Measurements from ENCODE around the gene YEATS4.
"Not testable (repeated sequence)": the region's sequence is repeated elsewhere in the genome, so short reads cannot be mapped to it uniquely, and the experiment has no call there.

YEATS4 gene

DNA sequence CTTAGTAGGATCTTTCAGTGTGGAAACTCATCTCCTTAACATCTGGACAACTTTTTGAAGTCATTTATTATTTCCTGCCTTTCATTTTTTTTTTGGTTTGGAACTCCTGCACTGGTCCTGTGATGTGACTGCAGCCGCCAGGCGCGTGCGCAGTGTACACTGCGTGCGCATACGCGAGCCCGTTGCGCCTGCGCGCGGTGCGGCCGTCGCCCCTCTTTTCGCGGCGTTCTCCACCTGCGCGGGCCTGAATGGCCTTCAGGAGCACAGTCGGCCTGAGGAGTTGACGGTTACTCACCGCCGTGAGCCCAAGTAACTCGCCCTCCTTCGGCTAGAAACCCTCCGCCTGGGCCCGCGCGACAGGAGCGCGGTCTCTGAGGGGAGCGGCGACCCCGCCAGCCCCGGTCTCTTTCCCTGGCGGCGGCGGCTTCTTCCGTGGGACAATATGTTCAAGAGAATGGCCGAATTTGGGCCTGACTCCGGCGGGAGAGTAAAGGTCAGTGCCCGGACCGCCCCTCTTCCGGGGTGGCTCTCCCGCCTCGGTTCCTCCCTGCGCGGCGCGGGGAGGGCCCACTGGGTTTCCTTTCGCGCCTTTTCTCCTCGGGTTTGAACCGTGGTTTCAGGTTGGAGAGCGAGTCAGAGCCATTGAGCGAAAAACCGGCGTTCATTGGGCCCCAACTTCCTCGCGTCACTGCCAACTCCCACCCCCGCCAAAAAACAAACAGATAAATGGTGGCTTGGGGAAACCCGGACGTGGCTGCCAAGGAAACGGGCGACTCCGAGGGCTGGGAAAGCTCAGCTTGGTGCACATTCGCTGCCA is at the start of gene YEATS4:
YEATS4 (plus strand) TSS at position 213 of the 817 bp plus-strand sequence; CDS start at position 443, 230 bp downstream.
- Histone ChIP-seq H3K4me1 (ENCODE audit: control insufficient read depth in 2 of 2, insufficient read depth in 2 of 2, low read length in 2 of 2) (peaks cover 10% of the 10 kb centered on the region in 2 donors), H3K27ac (ENCODE audit: low read depth in 2 of 2, low read length in 2 of 2) (peak within 1 kb of the TSS; percentile 95 to 97), H3K4me3 (ENCODE audit: low read length in 2 of 2) (peak within 1 kb of the TSS; percentile 75 to 90), H3K27me3 (ENCODE audit: control insufficient read depth in 2 of 2, insufficient read depth in 2 of 2, low read length in 2 of 2) (no peaks in the 10 kb centered on the region), H3K9ac (ENCODE audit: low read depth in 1 of 2, low read length in 2 of 2) (peak within 1 kb of the TSS; percentile 87 to 95), H3K9me3 (ENCODE audit: control insufficient read depth in 2 of 2, low read length in 2 of 2) (no peaks in the 10 kb centered on the region), H3K36me3 (ENCODE audit: control insufficient read depth in 2 of 2, insufficient read depth in 2 of 2, low read length in 2 of 2) (peaks cover 0 to 5% of the 10 kb centered on the region in 2 donors)

DNA sequence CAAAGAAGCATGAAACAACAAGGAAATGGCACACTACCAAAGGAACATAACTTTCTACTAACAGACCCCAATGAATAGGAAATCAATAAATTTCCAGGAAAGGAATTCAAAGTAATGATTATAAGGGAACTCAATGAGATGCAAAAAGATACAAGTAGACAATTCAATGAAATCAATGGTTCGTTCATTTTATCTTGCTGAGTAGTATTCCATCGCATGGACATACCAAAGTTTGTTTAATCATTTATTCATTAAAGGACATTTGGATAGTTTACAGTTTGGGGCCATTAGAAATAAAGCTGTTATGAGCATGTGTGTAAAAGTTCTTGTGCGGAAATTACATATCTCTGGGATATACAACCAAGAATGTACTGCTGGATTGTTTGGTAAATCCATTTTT is 46.3 kb upstream of the YEATS4 start:
- H3K9me3 ChIP-seq (ENCODE audit: control insufficient read depth in 2 of 2, low read length in 2 of 2): no peaks in the 10 kb centered on the region
- no peak overlapping the region for H3K4me3 ChIP-seq (ENCODE audit: low read length in 2 of 2)
- H3K9ac ChIP-seq (ENCODE audit: low read depth in 1 of 2, low read length in 2 of 2): no peak overlapping the region
- no peak overlapping the region for H3K27ac ChIP-seq (ENCODE audit: low read depth in 2 of 2, low read length in 2 of 2)
- H3K36me3 ChIP-seq (ENCODE audit: control insufficient read depth in 2 of 2, insufficient read depth in 2 of 2, low read length in 2 of 2): no peaks in the 10 kb centered on the region
- no peaks in the 10 kb centered on the region for H3K27me3 ChIP-seq (ENCODE audit: control insufficient read depth in 2 of 2, insufficient read depth in 2 of 2, low read length in 2 of 2)
- no peaks in the 10 kb centered on the region for H3K4me1 ChIP-seq (ENCODE audit: control insufficient read depth in 2 of 2, insufficient read depth in 2 of 2, low read length in 2 of 2)

DNA sequence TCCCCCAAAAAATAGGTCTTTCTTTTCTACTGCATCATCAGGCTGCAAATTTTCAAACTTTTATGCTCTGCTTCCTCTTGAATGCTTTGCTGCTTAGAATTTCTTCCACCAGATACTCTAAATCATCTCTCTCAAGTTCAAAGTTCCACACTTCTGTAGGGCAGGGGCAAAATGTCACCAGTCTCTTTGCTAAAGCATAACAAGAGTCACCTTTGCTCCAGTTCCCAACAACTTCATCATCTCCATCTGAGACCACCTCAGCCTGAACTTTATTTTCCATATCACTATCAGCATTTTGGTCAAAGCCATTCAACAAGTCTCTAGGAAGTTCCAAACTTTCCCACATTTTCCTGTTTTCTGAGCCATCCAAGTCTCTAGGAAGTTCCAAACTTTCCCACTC is 42.8 kb upstream of the YEATS4 start:
- H3K4me1 ChIP-seq (ENCODE audit: control insufficient read depth in 2 of 2, insufficient read depth in 2 of 2, low read length in 2 of 2); H3K9me3 ChIP-seq (ENCODE audit: control insufficient read depth in 2 of 2, low read length in 2 of 2); H3K9ac ChIP-seq (ENCODE audit: low read depth in 1 of 2, low read length in 2 of 2); H3K36me3 ChIP-seq (ENCODE audit: control insufficient read depth in 2 of 2, insufficient read depth in 2 of 2, low read length in 2 of 2); H3K27me3 ChIP-seq (ENCODE audit: control insufficient read depth in 2 of 2, insufficient read depth in 2 of 2, low read length in 2 of 2); H3K4me3 ChIP-seq (ENCODE audit: low read length in 2 of 2); H3K27ac ChIP-seq (ENCODE audit: low read depth in 2 of 2, low read length in 2 of 2): not testable (repeated sequence)

DNA sequence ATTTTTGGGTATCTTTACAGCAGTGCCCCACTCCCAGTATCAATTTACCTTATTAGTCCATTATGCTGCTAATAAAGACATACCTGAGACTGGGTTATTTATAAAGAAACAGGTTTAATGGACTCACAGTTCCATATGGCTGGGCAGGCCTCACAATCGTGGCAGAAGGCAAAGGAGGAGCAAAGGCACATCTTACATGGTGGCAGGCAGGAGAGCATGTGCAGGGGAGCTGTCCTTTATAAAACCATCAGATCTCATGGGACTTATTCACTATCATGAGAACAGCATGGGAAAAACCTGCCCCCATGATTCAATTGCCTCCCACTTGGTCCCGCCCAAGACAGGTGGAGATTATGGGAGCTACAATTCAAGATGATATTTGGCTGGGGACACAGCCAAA is 42.3 kb upstream of the YEATS4 start:
- H3K36me3 ChIP-seq (ENCODE audit: control insufficient read depth in 2 of 2, insufficient read depth in 2 of 2, low read length in 2 of 2); H3K9ac ChIP-seq (ENCODE audit: low read depth in 1 of 2, low read length in 2 of 2); H3K27ac ChIP-seq (ENCODE audit: low read depth in 2 of 2, low read length in 2 of 2); H3K9me3 ChIP-seq (ENCODE audit: control insufficient read depth in 2 of 2, low read length in 2 of 2); H3K4me1 ChIP-seq (ENCODE audit: control insufficient read depth in 2 of 2, insufficient read depth in 2 of 2, low read length in 2 of 2); H3K27me3 ChIP-seq (ENCODE audit: control insufficient read depth in 2 of 2, insufficient read depth in 2 of 2, low read length in 2 of 2); H3K4me3 ChIP-seq (ENCODE audit: low read length in 2 of 2): not testable (repeated sequence)

DNA sequence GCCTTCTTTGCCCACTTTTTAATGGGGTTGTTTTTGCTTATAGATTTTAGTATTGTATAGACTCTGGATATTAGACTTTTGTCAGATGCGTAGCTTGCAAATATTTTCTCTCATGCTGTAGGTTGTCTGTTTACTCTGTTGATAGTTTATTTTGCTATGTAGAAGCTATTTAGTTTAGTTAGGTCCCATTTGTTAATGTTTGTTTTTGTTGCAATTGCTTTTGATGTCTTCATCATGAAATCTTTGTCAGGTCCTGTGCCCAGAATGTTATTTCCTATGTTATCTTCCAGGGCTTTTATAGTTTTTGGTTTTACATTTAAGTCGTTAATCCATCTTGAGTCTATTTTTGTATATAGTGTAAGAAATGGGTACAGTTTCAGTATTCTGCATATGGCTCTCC is 41.3 kb upstream of the YEATS4 start:
- no peaks in the 10 kb centered on the region for H3K36me3 ChIP-seq (ENCODE audit: control insufficient read depth in 2 of 2, insufficient read depth in 2 of 2, low read length in 2 of 2)
- H3K4me3 ChIP-seq (ENCODE audit: low read length in 2 of 2): no peak overlapping the region
- H3K9me3 ChIP-seq (ENCODE audit: control insufficient read depth in 2 of 2, low read length in 2 of 2): no peaks in the 10 kb centered on the region
- no peak overlapping the region for H3K9ac ChIP-seq (ENCODE audit: low read depth in 1 of 2, low read length in 2 of 2)
- H3K4me1 ChIP-seq (ENCODE audit: control insufficient read depth in 2 of 2, insufficient read depth in 2 of 2, low read length in 2 of 2): no peaks in the 10 kb centered on the region
- H3K27me3 ChIP-seq (ENCODE audit: control insufficient read depth in 2 of 2, insufficient read depth in 2 of 2, low read length in 2 of 2): no peaks in the 10 kb centered on the region
- no peak overlapping the region for H3K27ac ChIP-seq (ENCODE audit: low read depth in 2 of 2, low read length in 2 of 2)

DNA sequence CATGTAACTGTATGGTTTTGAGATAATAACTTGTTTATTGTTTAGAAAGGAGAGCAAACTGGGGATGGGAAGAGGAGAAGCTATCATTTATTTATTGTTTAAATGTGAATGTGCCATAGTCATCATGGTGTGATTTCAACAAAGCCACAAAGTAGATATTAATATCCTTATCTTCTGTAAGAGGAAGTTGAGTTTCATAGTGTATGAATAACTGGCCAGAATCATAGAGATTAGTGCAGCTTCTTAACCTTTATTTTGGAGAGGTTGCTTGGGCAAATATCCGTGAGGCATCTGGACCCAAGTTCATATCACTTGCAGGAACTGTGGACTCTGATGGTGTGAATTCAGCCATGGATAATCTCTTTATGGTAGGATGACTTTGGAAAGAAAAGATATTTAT is 38.2 kb upstream of the YEATS4 start:
- Histone ChIP-seq H3K27me3 (ENCODE audit: control insufficient read depth in 2 of 2, insufficient read depth in 2 of 2, low read length in 2 of 2) (no peaks in the 10 kb centered on the region), H3K4me1 (ENCODE audit: control insufficient read depth in 2 of 2, insufficient read depth in 2 of 2, low read length in 2 of 2) (no peaks in the 10 kb centered on the region), H3K9me3 (ENCODE audit: control insufficient read depth in 2 of 2, low read length in 2 of 2) (no peaks in the 10 kb centered on the region), H3K36me3 (ENCODE audit: control insufficient read depth in 2 of 2, insufficient read depth in 2 of 2, low read length in 2 of 2) (no peaks in the 10 kb centered on the region), H3K27ac (ENCODE audit: low read depth in 2 of 2, low read length in 2 of 2) (no peak overlapping the region), H3K9ac (ENCODE audit: low read depth in 1 of 2, low read length in 2 of 2) (no peak overlapping the region), H3K4me3 (ENCODE audit: low read length in 2 of 2) (no peak overlapping the region)

DNA sequence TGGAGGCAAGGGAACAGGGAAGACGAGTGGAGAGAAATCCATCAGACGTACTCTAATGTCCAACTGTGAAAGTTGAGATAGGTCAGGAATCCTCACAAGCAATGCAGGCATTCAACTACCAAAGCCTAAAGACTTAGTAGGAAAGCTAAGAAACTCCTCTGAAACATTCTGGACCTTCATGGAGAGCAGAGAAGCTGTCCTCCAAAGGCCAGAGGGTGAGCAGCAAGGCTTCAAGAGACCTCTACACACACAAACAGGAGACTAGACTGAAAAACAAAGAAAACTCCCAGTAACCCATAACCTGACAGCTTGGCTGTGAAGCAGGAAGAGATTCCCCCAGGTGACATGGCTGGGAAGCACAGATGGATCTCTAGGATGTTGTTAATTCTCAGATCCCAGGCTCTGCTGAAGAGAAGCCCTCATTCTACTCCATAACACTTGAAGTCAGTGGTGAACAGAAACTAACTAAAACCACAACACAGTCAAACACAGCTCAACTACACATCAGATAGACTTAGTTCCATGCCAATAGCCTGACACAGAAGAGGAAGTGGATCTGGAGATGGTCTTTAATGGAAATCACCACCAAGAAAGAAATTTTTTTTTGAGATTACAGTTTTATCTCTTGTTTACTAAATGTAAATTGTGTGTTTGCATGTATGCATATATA is 34.6 kb upstream of the YEATS4 start:
- Histone ChIP-seq H3K27me3 (ENCODE audit: control insufficient read depth in 2 of 2, insufficient read depth in 2 of 2, low read length in 2 of 2) (no peaks in the 10 kb centered on the region), H3K4me3 (ENCODE audit: low read length in 2 of 2) (no peak overlapping the region)

DNA sequence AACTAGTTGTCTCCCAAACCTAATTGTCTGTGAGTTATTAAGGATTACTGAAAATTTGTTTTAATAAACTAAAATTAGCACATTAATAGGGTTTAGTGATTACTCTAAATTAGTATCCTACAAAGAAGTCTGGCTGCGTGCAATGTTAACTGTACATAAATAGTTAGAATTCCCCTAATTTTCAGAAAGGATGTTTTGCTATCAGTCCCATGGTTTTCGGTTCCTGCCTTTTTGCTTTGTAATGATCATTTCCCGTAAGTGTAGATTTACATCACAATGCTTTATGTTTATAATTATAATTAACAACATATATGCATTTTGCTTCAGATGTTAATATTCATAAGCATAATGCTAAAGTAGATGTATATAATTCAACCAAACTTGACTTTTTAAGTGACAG is 31.1 kb upstream of the YEATS4 start:
- no peak overlapping the region for H3K27ac ChIP-seq (ENCODE audit: low read depth in 2 of 2, low read length in 2 of 2)
- no peak overlapping the region for H3K4me3 ChIP-seq (ENCODE audit: low read length in 2 of 2)
- no peaks in the 10 kb centered on the region for H3K9me3 ChIP-seq (ENCODE audit: control insufficient read depth in 2 of 2, low read length in 2 of 2)
- peaks cover 15 to 21% of the 10 kb centered on the region in 2 donors for H3K4me1 ChIP-seq (ENCODE audit: control insufficient read depth in 2 of 2, insufficient read depth in 2 of 2, low read length in 2 of 2)
- H3K36me3 ChIP-seq (ENCODE audit: control insufficient read depth in 2 of 2, insufficient read depth in 2 of 2, low read length in 2 of 2): no peaks in the 10 kb centered on the region
- no peaks in the 10 kb centered on the region for H3K27me3 ChIP-seq (ENCODE audit: control insufficient read depth in 2 of 2, insufficient read depth in 2 of 2, low read length in 2 of 2)
- no peak overlapping the region for H3K9ac ChIP-seq (ENCODE audit: low read depth in 1 of 2, low read length in 2 of 2)

More for the DNA sequence above, 34.6 kb upstream of the YEATS4 start:
- peaks cover 3 to 5% of the 10 kb centered on the region in 2 donors for H3K4me1 ChIP-seq (ENCODE audit: control insufficient read depth in 2 of 2, insufficient read depth in 2 of 2, low read length in 2 of 2)
- no peak overlapping the region for H3K9ac ChIP-seq (ENCODE audit: low read depth in 1 of 2, low read length in 2 of 2)
- no peak overlapping the region for H3K27ac ChIP-seq (ENCODE audit: low read depth in 2 of 2, low read length in 2 of 2)
- no peaks in the 10 kb centered on the region for H3K36me3 ChIP-seq (ENCODE audit: control insufficient read depth in 2 of 2, insufficient read depth in 2 of 2, low read length in 2 of 2)
- H3K9me3 ChIP-seq (ENCODE audit: control insufficient read depth in 2 of 2, low read length in 2 of 2): no peaks in the 10 kb centered on the region

DNA sequence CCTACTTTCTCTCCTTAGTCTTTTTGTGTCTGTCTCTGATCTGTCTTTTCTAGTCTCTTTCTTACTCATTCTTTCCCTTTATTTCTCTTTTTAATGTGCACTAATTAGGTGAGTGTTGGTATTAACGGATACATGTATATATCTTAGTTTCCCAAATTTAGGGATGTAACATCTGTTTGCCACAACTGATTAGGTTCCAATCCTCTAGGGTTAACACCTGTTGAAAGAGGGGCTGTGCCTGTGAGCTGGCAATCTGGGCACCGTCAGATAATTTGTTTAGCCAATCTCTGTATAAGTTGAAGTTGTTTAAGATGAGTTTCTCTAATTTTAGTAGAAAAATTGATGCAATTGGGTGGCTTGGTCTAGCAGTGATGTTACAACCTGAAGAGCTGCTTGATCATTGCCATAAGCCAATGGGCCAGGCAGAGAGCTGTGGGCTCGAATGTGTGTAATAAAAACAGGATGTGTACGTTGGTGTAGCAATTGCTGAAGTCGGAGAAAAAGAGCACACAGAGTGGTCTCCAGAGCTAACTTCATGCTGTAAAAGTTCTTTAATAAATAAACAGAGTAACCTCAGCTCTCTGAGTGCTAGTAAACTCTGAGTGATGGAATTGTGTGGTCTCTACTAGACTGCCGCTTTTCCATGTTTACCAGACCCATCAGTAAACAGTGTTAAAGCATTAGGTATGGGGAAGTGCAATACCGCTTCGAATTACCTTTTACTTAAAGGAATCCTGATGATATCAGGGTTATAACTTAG is 29.7 kb upstream of the YEATS4 start:
- H3K9ac ChIP-seq (ENCODE audit: low read depth in 1 of 2, low read length in 2 of 2): peak overlapping the region; percentile 58 to 70
- H3K27me3 ChIP-seq (ENCODE audit: control insufficient read depth in 2 of 2, insufficient read depth in 2 of 2, low read length in 2 of 2): no peaks in the 10 kb centered on the region
- H3K36me3 ChIP-seq (ENCODE audit: control insufficient read depth in 2 of 2, insufficient read depth in 2 of 2, low read length in 2 of 2): no peaks in the 10 kb centered on the region
- H3K27ac ChIP-seq (ENCODE audit: low read depth in 2 of 2, low read length in 2 of 2): peak overlapping the region; percentile 77 to 81
- peak overlapping the region in 1 of 2 donors; percentile 84 for H3K4me3 ChIP-seq (ENCODE audit: low read length in 2 of 2)
- H3K9me3 ChIP-seq (ENCODE audit: control insufficient read depth in 2 of 2, low read length in 2 of 2): no peaks in the 10 kb centered on the region
- peaks cover 15 to 21% of the 10 kb centered on the region in 2 donors for H3K4me1 ChIP-seq (ENCODE audit: control insufficient read depth in 2 of 2, insufficient read depth in 2 of 2, low read length in 2 of 2)

Measured in mucosa of rectum (tissue), 2 donors.